Naive thymus-derived CD8-positive, alpha-beta T cell (primary cell): ENCODE results near the gene CRB1. TPM values are rescaled to one million over a fixed set of nuclear protein-coding genes. Genes with fewer than 3 reads are reported as not detected.

Experiments
- ATAC-seq, 2 donors: fragments of 150-1000 bp; cut with Tn5 transposase in 1 of 2; sonication (Bioruptor Pico), chemical (Tn5 transposase) in 1 of 2; 1 replicate in 1 of 2; 2 replicates in 1 of 2; pipeline ENCODE4 v1.10.0; 2021; ENCODE audit warnings: mild to moderate bottlenecking in 2 of 2, moderate library complexity in 2 of 2
- POLR2A ChIA-PET: fragments of 350-600 bp; sonication (Branson Sonifier 250); formaldehyde crosslinking; loops from one replicate; lab custom pipeline; 2021; ENCODE audit warnings: antibody characterized with exemption; lab: Charles Lee
- DNase-seq, 10 donors: peaks; one replicate each; pipeline versions ENCODE4 v3.0.0 to v3.0.0-alpha.2; 2020 to 2022
- H3K27ac Mint-ChIP-seq, 10 donors: one replicate each; pipeline ENCODE4 v1.8.0; 2020 to 2022; ENCODE audit warnings: mild to moderate bottlenecking in 10 of 10, mixed read lengths in 10 of 10, moderate library complexity in 4 of 10, inconsistent platforms in 1 of 10
- H3K27me3 Mint-ChIP-seq, 5 donors: one replicate each; pipeline ENCODE4 v1.8.0; 2021 to 2022; ENCODE audit warnings: mixed read lengths in 5 of 5
- H3K36me3 Mint-ChIP-seq, 3 donors: one replicate each; pipeline ENCODE4 v1.8.0; 2020 to 2022; ENCODE audit warnings: mixed read lengths in 3 of 3, mild to moderate bottlenecking in 2 of 3, inconsistent platforms in 1 of 3
- H3K4me1 Mint-ChIP-seq, 4 donors: one replicate each; pipeline ENCODE4 v1.8.0; 2021 to 2022; ENCODE audit warnings: mixed read lengths in 4 of 4
- H3K4me3 Mint-ChIP-seq, 10 donors: one replicate each; pipeline ENCODE4 v1.8.0; 2020 to 2022; ENCODE audit warnings: mild to moderate bottlenecking in 10 of 10, mixed read lengths in 10 of 10, moderate library complexity in 6 of 10, inconsistent platforms in 1 of 10
- H3K9me3 Mint-ChIP-seq, 9 donors: one replicate each; pipeline ENCODE4 v1.8.0; 2020 to 2022; ENCODE audit warnings: mixed read lengths in 9 of 9, mild to moderate bottlenecking in 3 of 9, inconsistent platforms in 1 of 9, moderate library complexity in 1 of 9
- polyA plus RNA-seq, 3 donors: library from polyadenylated mRNA; unstranded; fragments of 300-500 nt; fragmentation: Illumina TruSeq; gene quantifications; one replicate each; pipeline ENCODE4 v1.2.3, GENCODE V29; 2021
- total RNA-seq, 8 experiments: library from RNA in 2 of 8; stranded (reverse) in 2 of 8; gene quantifications; one replicate each; pipeline ENCODE4 v1.2.3 and lab custom pipeline; 2021 to 2026

The CRB1 gene
- total and polyA plus RNA-seq, 5 experiments from 2014 or later, result 0.20 to 0.69 (median 0.48) TPM; not detected in 1

DNA sequence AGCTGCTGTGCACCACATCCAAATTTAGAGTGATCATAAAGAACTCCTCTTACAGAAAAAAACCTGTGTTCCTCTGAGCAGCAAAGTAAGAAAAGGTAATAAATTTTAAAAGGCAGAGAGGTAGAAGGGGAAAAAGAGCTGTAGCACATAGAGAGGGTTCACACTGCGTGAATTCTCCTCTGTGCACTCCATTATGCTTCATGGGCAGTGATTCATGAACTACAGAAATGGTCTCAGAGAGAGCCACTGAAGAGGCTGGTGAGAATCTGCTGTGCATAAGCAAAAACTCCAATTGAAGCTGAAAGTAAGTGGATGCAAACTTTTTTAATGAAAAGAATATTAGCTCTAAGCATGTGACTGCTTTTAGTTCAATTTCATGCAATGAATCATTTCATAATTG lies 65.0 kb downstream of the CRB1 start:
- no peak for DNase-seq
- H3K4me3 Mint-ChIP-seq, result no peak overlapping the region

DNA sequence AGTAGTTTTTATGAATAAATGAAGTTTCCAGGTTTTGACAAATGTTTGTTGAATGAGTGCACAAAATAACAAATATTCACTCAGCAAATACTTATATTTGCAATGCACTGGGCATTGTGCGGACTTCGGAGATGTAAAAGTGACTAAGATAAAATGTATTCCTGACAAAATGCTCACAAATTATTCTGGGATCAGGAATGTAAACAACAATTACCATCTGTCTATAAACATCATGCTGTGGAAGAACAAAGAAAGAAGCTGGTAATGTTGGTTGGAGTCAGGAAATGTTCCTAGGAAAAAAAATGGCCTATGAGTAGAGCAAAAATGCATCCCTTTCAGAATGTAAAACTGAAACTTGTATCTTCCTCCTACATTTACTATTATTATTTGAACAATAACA lies 68.5 kb downstream of the CRB1 start:
- POLR2A ChIA-PET, result no interaction called here
- no peaks in the 10 kb centered on the region for H3K4me1 Mint-ChIP-seq
- no peak for ATAC-seq
- DNase-seq, result no peak
- no peak overlapping the region for H3K4me3 Mint-ChIP-seq
- peaks cover 0 to 3% (median 0%) of the 10 kb centered on the region in 5 donors for H3K27me3 Mint-ChIP-seq
- H3K36me3 Mint-ChIP-seq, result no peaks in the 10 kb centered on the region
- no peaks in the 10 kb centered on the region for H3K9me3 Mint-ChIP-seq
- no peak overlapping the region for H3K27ac Mint-ChIP-seq

More for the DNA sequence above, 65.0 kb downstream of the CRB1 start:
- Mint-ChIP-seq H3K36me3 (no peaks in the 10 kb centered on the region), H3K4me1 (no peaks in the 10 kb centered on the region), H3K9me3 (no peaks in the 10 kb centered on the region), H3K27ac (no peak overlapping the region), H3K27me3 (no peaks in the 10 kb centered on the region)
- POLR2A ChIA-PET, result no interaction called here
- ATAC-seq, result no peak

DNA sequence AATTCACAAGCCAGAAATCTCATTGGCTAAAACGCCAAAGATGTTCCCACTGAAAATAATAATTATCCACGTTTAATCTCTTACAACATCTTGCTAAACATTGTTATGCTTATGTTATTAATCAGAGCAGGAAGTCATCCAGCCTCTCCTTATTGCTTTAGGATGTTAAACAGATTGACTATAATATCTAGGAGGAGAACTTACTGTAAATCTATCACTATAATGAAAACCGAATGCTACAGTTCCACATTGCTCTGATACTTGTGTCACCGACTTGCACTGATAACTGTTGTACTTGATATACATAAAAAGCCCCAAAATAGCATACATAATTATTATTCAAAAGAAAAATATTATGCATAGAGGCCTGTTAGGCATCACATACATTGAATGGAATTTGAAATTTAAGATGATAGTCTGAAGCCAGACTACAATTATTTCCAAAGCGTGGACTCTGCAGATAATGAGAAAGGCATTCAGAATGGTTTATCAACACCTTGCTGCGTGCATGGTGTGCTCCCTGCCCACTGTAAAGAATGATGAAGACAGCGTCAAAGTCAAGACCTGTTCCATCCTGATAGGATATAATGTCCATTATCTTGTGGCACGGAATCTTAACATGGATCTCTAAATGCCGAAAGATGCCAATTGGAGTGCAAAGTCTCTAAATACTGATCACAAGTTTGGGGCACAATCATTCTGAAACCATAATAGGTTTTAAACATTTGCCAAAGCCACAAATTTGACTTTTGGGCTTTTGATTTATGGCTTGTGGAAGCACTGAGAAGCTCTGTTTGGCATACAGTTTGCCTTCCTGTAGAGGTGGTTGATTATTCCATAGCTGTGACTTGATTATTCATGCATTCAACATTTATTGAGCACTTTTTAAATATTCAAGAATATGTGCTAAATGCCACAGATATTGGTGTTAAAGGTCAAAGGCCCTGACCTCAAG lies 71.3 kb downstream of the CRB1 start:
- ATAC-seq (no peak), DNase-seq (no peak)
- no peaks in the 10 kb centered on the region for H3K9me3 Mint-ChIP-seq
- peaks cover 0 to 6% (median 0%) of the 10 kb centered on the region in 4 donors for H3K4me1 Mint-ChIP-seq
- POLR2A ChIA-PET, result no interaction called here
- no peak overlapping the region for H3K27ac Mint-ChIP-seq
- H3K4me3 Mint-ChIP-seq, result no peak overlapping the region
- H3K36me3 Mint-ChIP-seq, result no peaks in the 10 kb centered on the region
- H3K27me3 Mint-ChIP-seq, result peaks cover 0 to 4% (median 0%) of the 10 kb centered on the region in 5 donors

DNA sequence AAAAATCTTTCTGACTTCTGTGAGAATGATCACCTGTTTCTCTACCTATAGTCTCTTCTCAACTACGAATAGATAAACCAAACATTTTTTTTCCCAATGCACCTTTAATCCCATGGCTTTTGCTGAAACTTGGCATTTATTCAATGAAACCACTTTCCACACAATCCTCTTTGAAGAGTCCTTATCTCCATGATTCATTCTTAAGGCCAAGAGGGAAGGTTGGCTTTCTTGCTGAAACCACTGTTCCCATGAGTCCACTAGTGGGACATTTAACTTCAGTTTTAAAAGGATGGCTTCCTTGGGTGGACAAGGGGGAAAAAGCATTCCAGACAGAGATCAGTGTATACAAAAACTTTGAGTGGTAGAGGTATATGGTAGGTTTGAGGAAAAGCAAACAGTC lies 73.6 kb downstream of the CRB1 start:
- Mint-ChIP-seq H3K4me1 (peaks cover 0 to 6% (median 0%) of the 10 kb centered on the region in 4 donors), H3K9me3 (no peaks in the 10 kb centered on the region), H3K27ac (no peak overlapping the region), H3K36me3 (no peaks in the 10 kb centered on the region), H3K27me3 (peaks cover 0 to 5% (median 0%) of the 10 kb centered on the region in 5 donors), H3K4me3 (no peak overlapping the region)
- DNase-seq (no peak), ATAC-seq (no peak)
- POLR2A ChIA-PET, result no interaction called here

DNA sequence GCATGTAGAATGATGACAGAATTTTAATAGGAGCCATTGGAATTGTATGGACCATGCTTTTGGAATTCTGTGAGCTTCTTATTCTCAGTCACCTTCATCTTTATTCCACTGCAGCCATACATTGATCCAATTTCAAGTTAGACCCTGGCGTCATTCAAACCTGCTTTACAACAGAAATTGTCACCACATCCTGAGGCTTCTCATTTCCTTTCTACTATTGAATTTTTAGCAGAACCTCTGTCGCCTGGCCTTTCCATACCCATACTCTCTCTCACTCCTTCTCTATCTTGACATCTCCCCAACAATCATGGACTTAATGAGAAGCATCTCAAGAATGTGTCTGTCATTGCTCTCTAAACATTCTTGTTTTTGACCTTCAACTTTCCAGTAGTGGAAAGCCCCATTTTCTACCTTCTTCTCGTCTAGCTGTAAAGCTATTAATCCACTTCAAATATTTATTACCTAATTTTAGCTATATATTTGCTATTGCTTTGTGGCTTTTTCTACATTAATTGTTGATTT lies 74.1 kb downstream of the CRB1 start:
- POLR2A ChIA-PET, result no interaction called here
- H3K36me3 Mint-ChIP-seq, result no peaks in the 10 kb centered on the region
- peak in 1 of 2 donors; percentile 35 for ATAC-seq
- H3K27ac Mint-ChIP-seq, result no peak overlapping the region
- H3K4me3 Mint-ChIP-seq, result no peak overlapping the region
- DNase-seq, result no peak
- no peaks in the 10 kb centered on the region for H3K9me3 Mint-ChIP-seq
- H3K27me3 Mint-ChIP-seq, result peaks cover 0 to 5% (median 0%) of the 10 kb centered on the region in 5 donors
- peaks cover 0 to 6% (median 0%) of the 10 kb centered on the region in 4 donors for H3K4me1 Mint-ChIP-seq

DNA sequence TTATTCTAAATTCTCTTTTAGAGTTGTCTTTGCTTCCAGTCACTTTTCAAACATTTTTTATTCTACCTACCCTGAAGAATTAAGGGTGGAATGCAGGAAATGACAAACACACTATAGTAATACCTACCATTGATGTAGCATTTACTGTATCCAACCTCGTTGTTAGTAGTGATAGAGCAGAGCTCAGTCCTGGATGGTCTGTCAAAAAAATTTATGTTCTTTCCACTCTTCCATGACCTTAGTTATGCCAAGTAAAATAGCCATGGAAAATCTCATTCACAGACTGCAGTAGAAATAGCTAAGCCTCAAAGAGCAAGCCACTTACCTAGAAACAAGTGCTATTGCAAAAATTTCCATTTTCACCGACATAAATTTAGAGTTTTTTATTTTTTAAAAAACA lies 74.6 kb downstream of the CRB1 start:
- Mint-ChIP-seq H3K36me3 (no peaks in the 10 kb centered on the region), H3K27me3 (peaks cover 0 to 5% (median 0%) of the 10 kb centered on the region in 5 donors), H3K9me3 (no peaks in the 10 kb centered on the region), H3K4me1 (peaks cover 0 to 6% (median 0%) of the 10 kb centered on the region in 4 donors), H3K4me3 (no peak overlapping the region), H3K27ac (no peak overlapping the region)
- ATAC-seq (no peak), DNase-seq (no peak)
- POLR2A ChIA-PET, result no interaction called here

DNA sequence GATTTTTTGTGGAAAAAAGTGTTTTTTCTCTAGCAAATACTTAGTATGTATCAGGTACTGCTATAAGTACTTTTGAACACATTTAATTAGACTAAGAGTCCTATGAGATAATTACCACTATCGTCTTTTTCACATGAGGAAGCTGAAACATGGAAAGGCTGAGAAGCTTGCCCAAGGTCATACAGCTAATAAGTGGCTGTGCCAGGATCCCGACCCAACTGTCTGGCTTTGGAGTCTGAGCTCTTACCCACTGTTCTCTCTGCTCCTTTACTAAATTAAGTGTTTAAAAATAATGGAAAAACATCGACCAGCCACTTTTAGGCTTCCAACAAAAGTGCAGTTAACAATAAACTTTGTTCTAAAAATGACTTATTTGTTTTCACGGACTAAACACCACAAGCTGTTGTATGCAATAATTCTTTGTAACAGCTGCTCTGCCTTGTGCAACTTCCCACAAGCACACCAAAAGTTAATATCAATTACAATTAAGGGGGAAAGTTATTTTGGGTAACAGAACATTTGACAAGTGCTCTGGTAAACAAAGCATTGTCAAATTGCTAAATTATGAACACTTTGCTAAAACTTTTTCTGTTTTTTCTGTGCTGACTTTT lies 75.7 kb downstream of the CRB1 start:
- Mint-ChIP-seq H3K4me3 (no peak overlapping the region), H3K4me1 (peaks cover 0 to 6% (median 0%) of the 10 kb centered on the region in 4 donors), H3K9me3 (no peaks in the 10 kb centered on the region)

DNA sequence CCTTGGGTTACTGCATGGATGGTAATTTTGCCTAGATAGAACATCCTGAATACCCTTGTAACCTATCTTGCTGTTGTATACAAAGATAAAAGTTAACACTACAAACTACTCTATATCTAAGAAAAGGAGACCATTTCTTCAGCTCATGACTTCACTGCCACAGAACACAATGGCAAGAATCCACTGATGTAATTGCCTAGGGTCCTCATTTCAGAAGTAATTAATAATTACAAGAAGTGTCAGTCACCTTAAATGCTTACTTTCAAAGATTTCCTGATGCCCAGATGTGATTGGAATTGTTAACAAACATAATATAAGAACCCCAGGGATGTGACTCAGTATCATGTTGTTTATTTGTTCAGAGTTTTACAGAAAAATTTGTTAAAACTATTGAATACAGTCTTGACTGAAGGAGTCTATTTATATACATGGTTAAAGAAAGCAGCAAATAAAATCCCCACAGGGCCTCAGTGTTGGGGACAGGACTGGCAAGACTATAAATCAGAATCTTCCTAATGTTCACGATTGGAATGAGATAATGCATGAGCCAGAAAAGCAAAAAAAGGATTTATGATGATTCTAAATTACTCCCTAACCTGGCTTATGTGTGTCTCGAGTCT lies 83.9 kb downstream of the CRB1 start:
- no peak overlapping the region for H3K4me3 Mint-ChIP-seq
- POLR2A ChIA-PET, result no interaction called here
- ATAC-seq, result no peak

More for the DNA sequence above, 75.7 kb downstream of the CRB1 start:
- no peak for DNase-seq
- Mint-ChIP-seq H3K27ac (no peak overlapping the region), H3K27me3 (peaks cover 0 to 5% (median 0%) of the 10 kb centered on the region in 5 donors), H3K36me3 (no peaks in the 10 kb centered on the region)
- POLR2A ChIA-PET, result no interaction called here
- no peak for ATAC-seq

DNA sequence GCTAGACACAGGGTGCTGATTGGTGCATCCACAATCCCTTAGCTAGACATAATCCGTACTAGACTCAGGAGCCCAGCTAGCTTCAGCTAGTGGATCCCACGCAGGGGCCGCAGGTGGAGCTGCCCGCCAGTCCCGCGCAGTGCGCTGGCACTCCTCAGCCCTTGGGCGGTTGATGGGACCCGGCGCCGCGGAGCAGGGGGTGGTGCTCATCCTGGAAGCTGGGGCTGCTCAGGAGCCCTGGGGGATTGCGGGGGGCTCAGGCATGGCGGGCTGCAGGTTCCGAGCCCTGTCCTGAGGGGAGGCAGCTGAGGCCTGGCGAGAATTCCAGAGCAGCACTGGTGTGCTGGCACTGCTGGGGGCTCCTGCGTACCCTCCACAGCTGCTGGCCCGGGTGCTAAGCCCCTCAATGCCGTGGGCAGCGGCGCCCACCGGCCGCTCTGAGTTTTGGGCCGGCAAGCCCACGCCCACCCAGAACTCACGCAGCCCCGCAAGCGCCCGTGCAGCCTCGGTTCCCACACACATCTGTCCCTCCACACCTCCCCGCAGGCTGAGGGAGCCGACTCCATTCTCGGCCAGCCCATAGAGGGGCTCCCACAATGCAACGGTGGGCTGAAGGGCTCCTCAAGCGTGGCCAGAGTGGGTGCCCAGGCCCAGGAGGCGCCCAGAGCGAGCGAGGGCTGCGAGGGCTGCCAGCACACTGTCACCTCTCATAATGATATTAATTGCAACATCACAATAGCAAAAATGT lies 87.4 kb downstream of the CRB1 start:
- no peaks in the 10 kb centered on the region for H3K9me3 Mint-ChIP-seq
- H3K27me3 Mint-ChIP-seq, result no peaks in the 10 kb centered on the region
- ATAC-seq, result no peak
- no peak overlapping the region for H3K4me3 Mint-ChIP-seq
- no peak for DNase-seq
- no peak overlapping the region for H3K27ac Mint-ChIP-seq
- POLR2A ChIA-PET, result no interaction called here
- H3K36me3 Mint-ChIP-seq, result no peaks in the 10 kb centered on the region
- no peaks in the 10 kb centered on the region for H3K4me1 Mint-ChIP-seq

More for the DNA sequence above, 83.9 kb downstream of the CRB1 start:
- Mint-ChIP-seq H3K9me3 (no peaks in the 10 kb centered on the region), H3K36me3 (no peaks in the 10 kb centered on the region), H3K27ac (no peak overlapping the region), H3K4me1 (no peaks in the 10 kb centered on the region), H3K27me3 (no peaks in the 10 kb centered on the region)
- DNase-seq, result no peak

DNA sequence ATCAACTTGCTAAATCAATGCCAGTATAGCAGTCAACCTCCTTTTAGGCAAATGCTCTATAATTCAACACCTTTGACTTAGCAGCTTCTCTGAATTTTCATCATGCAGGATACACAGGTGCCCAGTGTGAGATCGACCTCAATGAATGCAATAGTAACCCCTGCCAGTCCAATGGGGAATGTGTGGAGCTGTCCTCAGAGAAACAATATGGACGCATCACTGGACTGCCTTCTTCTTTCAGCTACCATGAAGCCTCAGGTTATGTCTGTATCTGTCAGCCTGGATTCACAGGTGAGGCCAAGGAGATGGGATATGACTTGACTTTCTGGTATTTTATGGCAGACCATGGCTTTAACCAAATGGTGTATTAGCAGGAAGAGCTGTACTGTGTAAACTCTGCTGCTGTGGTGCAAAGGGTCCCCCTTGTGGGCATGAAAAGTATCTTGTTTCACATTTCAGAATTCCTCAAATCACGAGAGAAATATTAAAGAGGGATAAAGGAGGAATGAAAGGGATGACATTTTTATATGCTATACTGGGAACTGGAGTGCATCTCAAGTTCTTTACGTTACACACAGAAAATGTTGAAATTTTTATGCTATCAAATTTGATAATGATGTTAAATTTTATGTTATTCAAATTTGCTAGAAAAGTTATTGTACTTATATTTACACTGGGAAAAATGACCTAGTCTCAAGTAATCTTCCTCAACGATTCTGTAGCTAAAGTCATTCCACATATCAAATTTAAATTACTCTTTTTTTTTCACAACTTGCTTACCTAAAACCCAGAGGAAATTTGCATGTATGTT lies 88.9 kb downstream of the CRB1 start:
- H3K27me3 Mint-ChIP-seq, result no peaks in the 10 kb centered on the region
- POLR2A ChIA-PET, result no interaction called here
- H3K4me1 Mint-ChIP-seq, result no peaks in the 10 kb centered on the region
- H3K36me3 Mint-ChIP-seq, result no peaks in the 10 kb centered on the region
- ATAC-seq (no peak), DNase-seq (peak in 4 of 10 donors; percentile 6 to 33 (median 32))
- H3K4me3 Mint-ChIP-seq, result no peak overlapping the region
- no peaks in the 10 kb centered on the region for H3K9me3 Mint-ChIP-seq
- peak overlapping the region in 1 of 10 donors; percentile 21 for H3K27ac Mint-ChIP-seq

DNA sequence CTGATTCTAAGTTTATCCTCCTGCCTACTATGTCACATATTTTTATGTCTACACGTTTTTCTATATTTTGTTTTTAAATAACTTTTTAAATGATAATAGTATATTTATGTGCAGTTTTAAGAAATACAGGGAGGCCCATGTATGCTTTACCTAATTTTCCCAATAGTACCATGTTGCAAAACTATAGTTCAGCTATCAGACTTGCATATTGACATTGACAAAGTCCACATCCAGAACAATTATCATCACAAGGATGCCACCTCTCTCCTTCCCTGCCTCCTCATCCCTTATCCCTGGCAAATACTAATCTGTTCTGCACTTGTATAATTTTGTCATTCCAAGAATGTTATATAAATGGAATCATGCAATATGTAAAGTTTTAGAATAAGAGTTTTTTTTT lies 90.9 kb downstream of the CRB1 start:
- POLR2A ChIA-PET, result interaction anchor here (0.7 kb wide), 2 partner anchors 110 to 1158 kb away, joined by 3 read pairs; no protein-coding TSS in a partner anchor
- Mint-ChIP-seq H3K27me3 (no peaks in the 10 kb centered on the region), H3K36me3 (no peaks in the 10 kb centered on the region)

More for the DNA sequence above, 90.9 kb downstream of the CRB1 start:
- DNase-seq (no peak), ATAC-seq (no peak)
- Mint-ChIP-seq H3K9me3 (no peaks in the 10 kb centered on the region), H3K4me3 (no peak overlapping the region), H3K27ac (no peak overlapping the region), H3K4me1 (no peaks in the 10 kb centered on the region)
